ENCODE results near the gene SEPTIN12. TPM values are rescaled to one million over a fixed set of nuclear protein-coding genes. Genes with fewer than 3 reads are reported as not detected.

SEPTIN12 gene
- total and polyA plus RNA-seq, 10 of the 15 experiments (the other 5 are each of a cell fraction or from before 2014, with no cell fraction given) = not detected

DNA sequence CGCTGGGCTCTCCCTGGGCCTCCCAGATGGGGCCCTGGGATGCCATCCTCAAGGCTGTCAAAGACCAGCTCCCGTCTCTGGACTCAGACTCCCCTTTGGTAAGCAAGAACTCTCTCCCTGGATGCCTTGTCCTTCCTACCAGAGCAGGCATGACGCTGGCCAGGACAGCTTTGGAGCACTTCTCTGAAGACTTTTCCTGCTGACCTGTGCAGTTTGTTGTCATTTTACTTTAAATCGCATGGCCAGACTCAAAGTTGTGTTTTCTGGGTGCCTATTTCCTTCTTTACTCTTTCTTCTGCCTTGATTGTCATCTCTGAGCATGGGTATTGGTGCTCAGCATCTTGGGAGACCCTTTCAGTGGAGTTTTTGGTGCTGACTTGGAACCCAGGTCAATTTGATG, 51.6 kb downstream of the SEPTIN12 start:
- WGBS (ENCODE audit: insufficient coverage, insufficient replicate concordance, low lambda C conversion rate, missing lambda C conversion rate) = 44% methylated on average over 4 of the region's 4 CpGs
- intact Hi-C loops (cut with micrococcal nuclease; ENCODE audit: unreplicated experiment) = no loop called here

More for the DNA sequence above, 51.6 kb downstream of the SEPTIN12 start:
- no peak for TF ChIP-seq MEF2A (IDR thresholded peaks at IDR 0.05; ENCODE audit: insufficient read depth, low read depth, low read length)
- no peak for TF ChIP-seq CEBPB (IDR thresholded peaks at IDR 0.05; ENCODE audit: borderline replicate concordance in 1 of 2, low read depth in 2 of 2, low read length in 2 of 2)
- TF ChIP-seq POLR2AphosphoS2 (IDR thresholded peaks at IDR 0.05; ENCODE audit: low read depth, low read length) = no peak
- no peak for TF ChIP-seq JUND (IDR thresholded peaks at IDR 0.05; ENCODE audit: low read depth, low read length)
- no peak for TF ChIP-seq HDAC2 (IDR thresholded peaks at IDR 0.05)
- TF ChIP-seq, protein P1, sequence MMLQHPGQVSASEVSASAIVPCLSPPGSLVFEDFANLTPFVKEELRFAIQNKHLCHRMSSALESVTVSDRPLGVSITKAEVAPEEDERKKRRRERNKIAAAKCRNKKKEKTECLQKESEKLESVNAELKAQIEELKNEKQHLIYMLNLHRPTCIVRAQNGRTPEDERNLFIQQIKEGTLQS (IDR thresholded peaks at IDR 0.05; ENCODE audit: borderline replicate concordance, extremely low read depth, low read depth, low read length) = no peak
- TF ChIP-seq NFYA (IDR thresholded peaks at IDR 0.05; ENCODE audit: borderline replicate concordance, low read depth, low read length) = no peak
- Histone ChIP-seq H3K36me3 (ENCODE audit: control insufficient read depth in 2 of 2, insufficient read depth in 2 of 2, low read length in 1 of 2) (no peaks in the 10 kb centered on the region), H3K4me2 (ENCODE audit: control insufficient read depth, insufficient read depth) (no peak overlapping the region), H4K20me1 (ENCODE audit: control insufficient read depth, insufficient read depth) (no peaks in the 10 kb centered on the region), H3K79me2 (ENCODE audit: control insufficient read depth, insufficient read depth, low read length) (peaks cover 13% of the 10 kb centered on the region), H3K9me3 (replicated peaks; ENCODE audit: control insufficient read depth, insufficient read depth, low read length) (no peaks in the 10 kb centered on the region), H3K27me3 (replicated peaks in 1 of 2; ENCODE audit: control insufficient read depth in 2 of 2, insufficient read depth in 2 of 2, low read length in 1 of 2) (no peaks in the 10 kb centered on the region), H3K9ac (ENCODE audit: control insufficient read depth, insufficient read depth, low read length) (no peak overlapping the region), H3K4me3 (no peak overlapping the region), H3K27ac (ENCODE audit: control insufficient read depth, insufficient read depth) (no peak overlapping the region), H2AFZ (ENCODE audit: control insufficient read depth, low read depth, low read length) (no peak overlapping the region), H3K4me1 (ENCODE audit: control insufficient read depth, insufficient read depth, low read length) (peaks cover 2% of the 10 kb centered on the region; the same call in 1 of the 2 replicates)
- BruUV-seq (replicated peaks) = no TSS peak
- ATAC-seq (no peak), DNase-seq (ENCODE audit: low read depth, low spot score) (no peak), FAIRE-seq (no peak)
- RAD21 ChIA-PET (ENCODE audit: unreplicated experiment) = no interaction called here
- in situ Hi-C loops (cut with MboI) = no loop called here
- SMC1A ChIA-PET (ENCODE audit: uncharacterized antibody, unreplicated experiment) = interaction anchor here (1.1 kb wide), 2 partner anchors 15 to 100 kb away, joined by 3 to 4 read pairs; no protein-coding TSS in a partner anchor
- CTCF ChIA-PET = interaction anchor here (2.7 kb wide), 1 partner anchor 41 kb away, joined by 9 read pairs; no protein-coding TSS in a partner anchor
- POLR2A ChIA-PET = no interaction called here
